ENCODE data around the gene EFHD1.

EFHD1 gene

GRCh38 chr2:232655392-232655791 lies 22.0 kb downstream of the EFHD1 start:
- peak overlapping the region; percentile 65 for H3K27ac ChIP-seq
- no peak for TF ChIP-seq ZFX (IDR thresholded peaks at IDR 0.05; ENCODE audit: borderline replicate concordance)
- TF ChIP-seq CTCF (IDR thresholded peaks at IDR 0.05), result no peak

GRCh38 chr2:232658217-232658785 lies 24.9 kb downstream of the EFHD1 start:
- H3K27ac ChIP-seq, result no peak overlapping the region
- TF ChIP-seq ZFX (IDR thresholded peaks at IDR 0.05; ENCODE audit: borderline replicate concordance) (no peak), CTCF (IDR thresholded peaks at IDR 0.05) (0 out of 2 replicates have a peak, but pooled peaks have one; percentile 7)

GRCh38 chr2:232659359-232659758 lies 26.0 kb downstream of the EFHD1 start:
- H3K27ac ChIP-seq, result no peak overlapping the region
- TF ChIP-seq CTCF (IDR thresholded peaks at IDR 0.05) (no peak), ZFX (IDR thresholded peaks at IDR 0.05; ENCODE audit: borderline replicate concordance) (no peak)

GRCh38 chr2:232662486-232663260 lies 29.3 kb downstream of the EFHD1 start:
- TF ChIP-seq CTCF (IDR thresholded peaks at IDR 0.05), result no peak

GRCh38 chr2:232666051-232666805 lies 32.8 kb downstream of the EFHD1 start:
- TF ChIP-seq ZFX (IDR thresholded peaks at IDR 0.05; ENCODE audit: borderline replicate concordance), result no peak
- no peak for TF ChIP-seq CTCF (IDR thresholded peaks at IDR 0.05)
- no peak overlapping the region; the same call in 1 of the 2 replicates for H3K27ac ChIP-seq

More at GRCh38 chr2:232662486-232663260, 29.3 kb downstream of the EFHD1 start:
- H3K27ac ChIP-seq, result no peak overlapping the region

GRCh38 chr2:232667989-232668583 lies 34.7 kb downstream of the EFHD1 start:
- TF ChIP-seq ZFX (IDR thresholded peaks at IDR 0.05; ENCODE audit: borderline replicate concordance) (no peak), CTCF (IDR thresholded peaks at IDR 0.05) (no peak)

More at GRCh38 chr2:232667989-232668583, 34.7 kb downstream of the EFHD1 start:
- H3K27ac ChIP-seq, result peak overlapping the region; percentile 82
